ENCODE data around the gene ELOVL6. TPM values are rescaled to one million over a fixed set of nuclear protein-coding genes. Genes with fewer than 3 reads are reported as not detected.

ELOVL6 gene
- total and polyA plus RNA-seq, 10 donors = 0.58 to 4.5 (median 3.3) TPM

DNA sequence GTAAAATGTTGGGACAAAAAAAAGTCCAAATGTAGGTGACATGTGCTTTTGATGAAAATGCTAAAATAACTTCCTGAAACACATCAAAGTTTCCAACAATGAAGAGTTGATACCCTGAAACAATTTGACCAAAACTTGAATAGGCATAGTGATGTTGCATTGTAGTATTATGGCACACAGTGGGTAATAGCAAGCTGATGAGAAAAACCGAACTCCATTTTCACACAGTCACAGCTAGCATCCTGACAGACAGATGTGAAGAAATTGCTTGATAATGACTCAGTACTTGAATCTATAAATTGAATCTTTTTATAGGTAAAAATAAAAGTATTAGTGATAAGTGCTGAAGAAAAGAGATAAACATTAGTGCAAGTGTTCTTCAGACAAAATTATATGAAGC is 122.5 kb downstream of the ELOVL6 start:
- Histone ChIP-seq H3K36me3 (no peaks in the 10 kb centered on the region), H3K4me3 (no peak overlapping the region), H3K27ac (no peak overlapping the region), H3K4me1 (no peaks in the 10 kb centered on the region), H3K27me3 (replicated peaks in 1 of 7) (no peaks in the 10 kb centered on the region), H3K9me3 (no peaks in the 10 kb centered on the region)
- TF ChIP-seq CTCF (IDR thresholded peaks at IDR 0.05 in 8 of 11, conservative IDR thresholded peaks at IDR 0.05 in 3 of 11) (no peak), POLR2AphosphoS5 (IDR thresholded peaks at IDR 0.05) (no peak), POLR2A (IDR thresholded peaks at IDR 0.05) (no peak)
- no peak for DNase-seq
- intact Hi-C loops (cut with DNase I; ENCODE audit: low total_unique reads) = no loop called here
- WGBS, 5 donors = 86 to 100% (median 90%) methylated on average over 1 of the region's 1 CpG

DNA sequence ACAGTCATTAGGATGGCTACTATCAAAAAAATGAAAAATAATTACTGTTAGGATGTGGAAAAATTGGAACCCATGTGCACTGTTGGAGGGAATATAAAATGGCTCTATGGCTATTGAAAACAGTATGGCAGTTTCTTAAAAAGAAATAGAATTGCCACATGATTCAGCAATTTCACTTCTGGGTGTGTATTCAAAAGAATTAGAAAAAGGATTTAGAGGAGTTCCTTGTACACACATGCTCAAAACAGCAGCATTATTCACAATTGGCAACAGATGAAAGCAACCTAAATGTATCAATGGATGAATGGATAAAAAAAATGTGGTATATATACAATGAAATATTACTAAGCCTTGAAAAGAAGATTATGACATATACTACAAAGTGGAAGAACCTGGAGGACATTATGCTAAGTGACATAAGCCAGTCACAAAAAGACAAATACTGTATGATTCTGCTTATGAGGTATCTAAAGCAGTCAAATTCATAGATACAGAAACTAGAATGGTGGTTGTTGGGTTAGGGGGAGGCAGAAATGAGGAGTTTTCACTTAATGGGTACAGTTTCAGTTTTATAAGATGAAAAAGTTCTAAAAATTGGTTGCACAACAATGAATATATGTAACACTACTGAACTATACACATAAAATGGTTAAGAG is 123.2 kb downstream of the ELOVL6 start:
- H3K27me3 ChIP-seq (replicated peaks in 1 of 7) = no peaks in the 10 kb centered on the region
- no peak for DNase-seq
- no peak for TF ChIP-seq POLR2A (IDR thresholded peaks at IDR 0.05)
- no peak for TF ChIP-seq POLR2AphosphoS5 (IDR thresholded peaks at IDR 0.05)
- no peak for TF ChIP-seq CTCF (IDR thresholded peaks at IDR 0.05 in 8 of 11, conservative IDR thresholded peaks at IDR 0.05 in 3 of 11)
- no peaks in the 10 kb centered on the region for H3K9me3 ChIP-seq
- intact Hi-C loops (cut with DNase I; ENCODE audit: low total_unique reads) = no loop called here
- no peak overlapping the region for H3K27ac ChIP-seq
- H3K4me1 ChIP-seq = no peaks in the 10 kb centered on the region
- H3K36me3 ChIP-seq = no peaks in the 10 kb centered on the region
- no peak overlapping the region for H3K4me3 ChIP-seq

DNA sequence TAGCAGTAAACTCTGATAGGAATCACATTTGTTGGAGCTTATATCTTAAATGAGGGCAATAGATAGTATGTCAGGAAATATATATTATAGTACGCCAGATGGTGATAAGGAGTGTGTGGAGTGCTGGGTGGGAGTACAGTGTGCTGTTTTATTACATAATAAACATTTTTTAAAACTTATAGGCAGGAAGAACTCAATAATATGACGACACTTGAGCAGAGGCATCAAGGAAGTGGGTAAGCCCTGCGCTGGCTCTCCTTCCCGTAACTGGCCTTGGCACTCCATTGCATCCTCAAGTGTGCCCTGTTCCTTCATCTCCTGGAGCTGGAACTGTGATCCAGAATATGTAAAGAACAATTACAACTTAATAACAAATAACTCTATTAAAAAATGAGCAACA is 123.8 kb downstream of the ELOVL6 start:
- intact Hi-C loops (cut with DNase I; ENCODE audit: low total_unique reads) = no loop called here
- H3K36me3 ChIP-seq = no peaks in the 10 kb centered on the region
- H3K9me3 ChIP-seq = no peaks in the 10 kb centered on the region
- H3K4me1 ChIP-seq = no peaks in the 10 kb centered on the region
- no peak overlapping the region for H3K4me3 ChIP-seq
- no peak for DNase-seq
- 44 to 57% (median 55%) methylated on average over 4 of the region's 4 CpGs for WGBS, 5 donors
- no peak overlapping the region for H3K27ac ChIP-seq
- TF ChIP-seq CTCF (IDR thresholded peaks at IDR 0.05 in 8 of 11, conservative IDR thresholded peaks at IDR 0.05 in 3 of 11) (no peak), POLR2A (IDR thresholded peaks at IDR 0.05) (no peak), POLR2AphosphoS5 (IDR thresholded peaks at IDR 0.05) (no peak)
- H3K27me3 ChIP-seq (replicated peaks in 1 of 7) = no peaks in the 10 kb centered on the region

- WGBS, 5 donors = 62 to 78% (median 63%) methylated on average over 10 of the region's 10 CpGs
- Histone ChIP-seq H3K4me3 (no peak overlapping the region), H3K36me3 (no peaks in the 10 kb centered on the region), H3K4me1 (no peaks in the 10 kb centered on the region), H3K27me3 (replicated peaks in 1 of 7) (no peaks in the 10 kb centered on the region), H3K27ac (no peak overlapping the region), H3K9me3 (no peaks in the 10 kb centered on the region)
- no peak for DNase-seq
- no peak for TF ChIP-seq POLR2AphosphoS5 (IDR thresholded peaks at IDR 0.05)
- no peak for TF ChIP-seq POLR2A (IDR thresholded peaks at IDR 0.05)
- TF ChIP-seq CTCF (IDR thresholded peaks at IDR 0.05 in 8 of 11, conservative IDR thresholded peaks at IDR 0.05 in 3 of 11) = no peak
- intact Hi-C loops (cut with DNase I; ENCODE audit: low total_unique reads) = no loop called here
Measured at GRCh38 chr4:110073053-110073845, 125.2 kb downstream of the ELOVL6 start.

Data from spleen (tissue), 11 donors.